Measurements from ENCODE around the gene KRT32.

- TF ChIP-seq POLR2A (IDR thresholded peaks at IDR 0.05) (no peak), CTCF (IDR thresholded peaks at IDR 0.05) (no peak)
Measured at GRCh38 chr17:41498276-41498675, 31.1 kb upstream of the KRT32 start.
